DND-41 (cell line): Measurements from ENCODE around the gene TBC1D22A.

ENCODE experiments used
- CTCF ChIP-seq: IDR thresholded peaks from 2 replicates; pipeline ENCODE4 v1.5.1; 2012; ENCODE audit warnings: borderline replicate concordance, low read length, moderate library complexity, mild to moderate bottlenecking; ENCODE audit not compliant: poor library complexity, severe bottlenecking; ENCODE audit errors: extremely low read depth
- EZH2 ChIP-seq: IDR thresholded peaks from 3 replicates; pipeline ENCODE4 v1.6.1; 2012; ENCODE audit warnings: borderline replicate concordance, low read depth, mild to moderate bottlenecking, moderate library complexity, low read length, inconsistent platforms; ENCODE audit not compliant: severe bottlenecking

- TF ChIP-seq EZH2, result no peak
- TF ChIP-seq CTCF, result no peak
Measured at GRCh38 chr22:47166446-47167016, 404.1 kb downstream of the TBC1D22A start.
